A549 treated with dexamethasone at 1 μM for 4 hours (cell line): ENCODE results near the gene LMCD1. TPM values are rescaled to one million over a fixed set of nuclear protein-coding genes. Genes with fewer than 3 reads are reported as not detected.

Source experiments
- total RNA-seq: library from RNA; stranded (reverse); fragments of 200-300 nt; extraction: Qiagen RNA extraction; gene quantifications from 5 replicates; pipeline ENCODE4 v1.2.3, GENCODE V29; 2022

Gene LMCD1
- 55.9 to 82.1 TPM (median 63.8 TPM) in 5 replicates for total RNA-seq

GRCh38 chr3:8501371-8502131, at the start of gene LMCD1:
Gene LMCD1 (plus strand): TSS chr3:8501823. CDS start chr3:8501939, 116 bp downstream.

Other genes starting within 250 kb of the LMCD1 start
- 0.45 to 1.4 TPM (median 0.82 TPM) in 5 replicates for gene SSUH2, start 143.0 kb downstream of the LMCD1 start, total RNA-seq
- 0.06 to 0.18 TPM in 2 of 5 replicates, not detected in the others for gene CAV3, start 232.0 kb downstream of the LMCD1 start, total RNA-seq